Gastrocnemius medialis (tissue), 4 donors: ENCODE results near the gene PSMB10. TPM values are rescaled to one million over a fixed set of nuclear protein-coding genes. Genes with fewer than 3 reads are reported as not detected.

Experiments used
- ATAC-seq, 2 donors: fragments of 150-250 bp; one replicate each; pipeline ENCODE4 v1.9.1; 2016
- DNase-seq, 2 donors: peaks; one replicate each; pipeline ENCODE4 v3.0.0-alpha.2; 2019
- H3K27ac ChIP-seq, 4 donors: fragments of 200-600 bp; sonication (generic); 1 replicate in 1 of 4; 2 replicates in 3 of 4; pipeline ENCODE4 v1.5.1; 2016 to 2018; ENCODE audit warnings: mild to moderate bottlenecking in 2 of 4, moderate library complexity in 1 of 4
- H3K27me3 ChIP-seq, 3 donors: fragments of 200-600 bp; sonication (generic) in 2 of 3; 1 replicate in 1 of 3; 2 replicates in 2 of 3; pipeline versions ENCODE4 v1.5.1 to v1.6.0; 2016 to 2019; ENCODE audit warnings: mild to moderate bottlenecking in 1 of 3, moderate library complexity in 1 of 3
- H3K36me3 ChIP-seq, 2 donors: fragments of 200-600 bp; sonication (generic) in 1 of 2; one replicate each; pipeline ENCODE4 v1.5.1; 2017 to 2018
- H3K4me1 ChIP-seq, 2 donors: fragments of 200-600 bp; sonication (generic) in 1 of 2; one replicate each; pipeline ENCODE4 v1.5.1; 2016 to 2017; ENCODE audit warnings: mild to moderate bottlenecking in 2 of 2
- H3K4me3 ChIP-seq, 4 donors: fragments of 200-600 bp; sonication (generic) in 3 of 4; 1 replicate in 1 of 4; 2 replicates in 3 of 4; pipeline ENCODE4 v1.5.1; 2016 to 2019; ENCODE audit warnings: mild to moderate bottlenecking in 2 of 4
- H3K9me3 ChIP-seq, 3 donors: fragments of 200-600 bp; sonication (generic) in 2 of 3; 1 replicate in 1 of 3; 2 replicates in 2 of 3; pipeline ENCODE4 v1.5.1; 2016 to 2019
- POLR2A ChIP-seq, 2 donors: fragments of 450-650 bp; IDR thresholded peaks; one replicate each; pipeline ENCODE4 v1.6.1; 2017; ENCODE audit warnings: antibody characterized with exemption in 2 of 2, mild to moderate bottlenecking in 2 of 2, moderate library complexity in 2 of 2
- in situ Hi-C, 4 donors: fragments of 200-750 bp; cut with MboI; loops; one replicate each; pipeline versions ENCODE4 v1.15.0 to v1.8.0; 2017; ENCODE audit warnings: low sequenced_read_pairs in 4 of 4
- intact Hi-C: fragments of 100-400 bp; cut with DNase I; formaldehyde crosslinking; loops from one replicate; pipeline ENCODE4 v1.15.1; 2023; ENCODE audit warnings: low total_unique reads
- total RNA-seq, 4 donors: library from RNA; depleted of rRNA; stranded (reverse); fragments of >200 nt; gene quantifications; one replicate each; pipeline versions ENCODE4 v1.1.0 to v1.2.3, GENCODE V29; 2016
- TF ChIP-seq, protein P1 (sequence below), 5 experiments: fragments of 450-650 bp in 3 of 5; fragments of 200-600 bp in 2 of 5; sonication (generic) in 2 of 5; IDR thresholded peaks in 4 of 5; conservative IDR thresholded peaks in 1 of 5; 1 replicate in 4 of 5; 2 replicates in 1 of 5; pipeline ENCODE4 v1.5.1; 2016 to 2019; ENCODE audit warnings: antibody characterized with exemption in 5 of 5, mild to moderate bottlenecking in 3 of 5, moderate library complexity in 3 of 5

Gene PSMB10
- total RNA-seq, 4 donors from 2014 or later = 18.3 to 41.4 (median 23.9) TPM

DNA sequence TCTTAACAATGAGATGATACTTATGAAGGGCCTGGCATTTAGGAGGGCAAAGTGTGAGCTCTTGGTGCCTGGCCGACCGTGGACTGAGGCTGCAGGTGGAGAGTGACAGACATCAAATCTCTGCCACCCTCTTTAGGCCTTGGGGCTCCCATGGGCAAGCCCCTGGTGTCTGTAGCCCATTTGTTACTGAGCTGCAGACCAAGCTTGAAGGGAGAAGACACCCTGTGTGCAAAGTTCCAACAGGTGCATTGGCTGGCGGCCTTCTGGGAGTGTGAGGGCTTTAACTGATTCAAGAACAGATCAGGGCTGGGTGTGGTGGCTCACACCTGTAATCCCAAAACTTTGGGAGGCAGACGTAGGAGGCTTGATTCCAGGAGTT, 4.2 kb downstream of the PSMB10 start:
- TF ChIP-seq, protein P1, sequence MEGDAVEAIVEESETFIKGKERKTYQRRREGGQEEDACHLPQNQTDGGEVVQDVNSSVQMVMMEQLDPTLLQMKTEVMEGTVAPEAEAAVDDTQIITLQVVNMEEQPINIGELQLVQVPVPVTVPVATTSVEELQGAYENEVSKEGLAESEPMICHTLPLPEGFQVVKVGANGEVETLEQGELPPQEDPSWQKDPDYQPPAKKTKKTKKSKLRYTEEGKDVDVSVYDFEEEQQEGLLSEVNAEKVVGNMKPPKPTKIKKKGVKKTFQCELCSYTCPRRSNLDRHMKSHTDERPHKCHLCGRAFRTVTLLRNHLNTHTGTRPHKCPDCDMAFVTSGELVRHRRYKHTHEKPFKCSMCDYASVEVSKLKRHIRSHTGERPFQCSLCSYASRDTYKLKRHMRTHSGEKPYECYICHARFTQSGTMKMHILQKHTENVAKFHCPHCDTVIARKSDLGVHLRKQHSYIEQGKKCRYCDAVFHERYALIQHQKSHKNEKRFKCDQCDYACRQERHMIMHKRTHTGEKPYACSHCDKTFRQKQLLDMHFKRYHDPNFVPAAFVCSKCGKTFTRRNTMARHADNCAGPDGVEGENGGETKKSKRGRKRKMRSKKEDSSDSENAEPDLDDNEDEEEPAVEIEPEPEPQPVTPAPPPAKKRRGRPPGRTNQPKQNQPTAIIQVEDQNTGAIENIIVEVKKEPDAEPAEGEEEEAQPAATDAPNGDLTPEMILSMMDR (IDR thresholded peaks at IDR 0.05 in 4 of 5, conservative IDR thresholded peaks at IDR 0.05 in 1 of 5) = no peak
- TF ChIP-seq POLR2A (IDR thresholded peaks at IDR 0.05) = no peak
- no peaks in the 10 kb centered on the region for H3K9me3 ChIP-seq
- no peak overlapping the region for H3K27ac ChIP-seq
- in situ Hi-C loops = loop anchor here in 1 of 4 donors (10.0 kb wide), 1 partner anchor 48 kb away; the partner anchor contains the start of gene NRN1L
- H3K4me3 ChIP-seq = no peak overlapping the region
- H3K36me3 ChIP-seq = peaks cover 0 to 6% of the 10 kb centered on the region in 2 donors
- DNase-seq (no peak), ATAC-seq (no peak)
- intact Hi-C loops = loop anchor here (10.0 kb wide), 1 partner anchor 378 kb away; no protein-coding TSS in a partner anchor
- H3K27me3 ChIP-seq = no peaks in the 10 kb centered on the region
- H3K4me1 ChIP-seq = peaks cover 22 to 27% of the 10 kb centered on the region in 2 donors

DNA sequence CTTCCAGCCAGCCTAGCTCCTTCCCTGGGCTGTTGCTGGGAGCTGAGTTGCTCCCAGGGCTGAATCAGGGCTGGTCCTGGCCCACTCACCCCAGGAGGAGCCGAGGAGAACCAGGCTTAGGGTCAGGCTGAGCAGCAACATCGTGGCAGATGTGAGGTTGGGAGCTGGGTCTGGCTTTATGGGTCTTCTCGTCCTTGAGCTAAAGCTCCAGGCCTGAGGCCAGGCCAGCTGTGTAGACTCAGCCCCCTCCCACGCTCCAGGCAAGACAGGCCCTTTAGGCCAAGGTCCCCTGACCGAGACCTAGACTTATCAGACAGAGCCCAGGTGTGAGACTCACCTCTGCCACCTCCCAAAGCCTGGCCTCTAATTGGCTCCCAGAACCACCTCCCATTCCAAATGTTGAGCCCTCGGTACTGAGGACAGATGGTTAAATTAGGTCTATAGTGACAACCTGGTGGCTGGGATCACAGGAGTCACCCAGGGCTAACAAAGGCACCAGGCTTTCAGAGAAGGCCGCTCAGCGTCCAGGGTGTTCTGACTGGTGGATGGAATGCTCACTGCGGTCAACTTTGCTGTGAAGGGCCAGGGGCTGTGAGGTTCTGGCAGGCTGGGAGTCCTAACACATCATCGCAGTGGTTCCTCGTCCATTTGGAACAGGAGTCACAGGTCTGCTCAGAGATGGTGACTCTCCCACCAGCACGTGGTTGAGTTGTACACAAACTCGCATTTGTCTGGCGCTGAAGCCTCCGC, 4.8 kb downstream of the PSMB10 start, which contains the start of gene CTRL:
TSS of gene CTRL (minus strand) at position 151 of the 750 bp plus-strand sequence. CDS start at position 141, 10 bp downstream.
- TF ChIP-seq, protein P1 (IDR thresholded peaks at IDR 0.05 in 4 of 5, conservative IDR thresholded peaks at IDR 0.05 in 1 of 5) = no peak
- no peak for TF ChIP-seq POLR2A (IDR thresholded peaks at IDR 0.05)
- Histone ChIP-seq H3K4me1 (peaks cover 17 to 24% of the 10 kb centered on the region in 2 donors), H3K27ac (no peak within 1 kb of the TSS), H3K4me3 (no peak within 1 kb of the TSS), H3K9me3 (no peaks in the 10 kb centered on the region), H3K36me3 (peaks cover 0 to 10% of the 10 kb centered on the region in 2 donors), H3K27me3 (no peaks in the 10 kb centered on the region)
- in situ Hi-C loops (loop anchor here in 1 of 4 donors (10.0 kb wide), 1 partner anchor 47 kb away; the partner anchor contains the start of gene NRN1L), intact Hi-C loops (loop anchor here (10.0 kb wide), 1 partner anchor 377 kb away; no protein-coding TSS in a partner anchor)
- ATAC-seq (no peak), DNase-seq (no peak)

DNA sequence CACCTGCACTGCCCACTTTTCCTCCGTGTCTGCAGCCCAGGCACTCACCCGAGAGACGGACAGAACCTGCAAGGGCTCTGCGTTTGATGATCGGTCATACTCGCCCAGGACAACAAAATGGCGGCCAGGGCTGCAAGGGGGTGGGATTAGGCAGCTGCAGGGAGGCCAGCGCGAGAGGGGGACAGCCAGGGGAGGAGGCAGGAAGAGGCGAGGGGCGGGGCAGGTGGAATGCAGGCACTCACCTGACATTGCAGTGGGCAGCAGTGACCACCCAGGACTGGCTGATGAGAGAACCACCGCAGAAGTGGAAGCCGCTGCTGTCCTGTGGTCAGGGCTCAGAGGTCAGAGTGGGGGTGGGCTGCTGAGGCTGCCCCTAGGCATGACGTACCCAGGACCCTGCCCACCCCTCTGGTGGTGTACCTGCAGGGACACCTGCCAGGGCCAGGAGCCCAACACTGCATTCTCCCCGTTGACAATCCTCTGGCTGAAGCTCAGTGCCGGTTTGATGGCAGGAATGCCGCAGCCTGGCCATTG, 5.9 kb downstream of the PSMB10 start:
- Histone ChIP-seq H3K36me3 (peaks cover 0 to 10% of the 10 kb centered on the region in 2 donors), H3K4me3 (no peak overlapping the region), H3K4me1 (peaks cover 25 to 31% of the 10 kb centered on the region in 2 donors), H3K27ac (no peak overlapping the region), H3K27me3 (no peaks in the 10 kb centered on the region), H3K9me3 (no peaks in the 10 kb centered on the region)
- intact Hi-C loops = loop anchor here (10.0 kb wide), 1 partner anchor 376 kb away; no protein-coding TSS in a partner anchor
- ATAC-seq (no peak), DNase-seq (peak in 1 of 2 donors; percentile 14)
- in situ Hi-C loops = loop anchor here in 1 of 4 donors (10.0 kb wide), 1 partner anchor 46 kb away; the partner anchor contains the start of gene NRN1L
- TF ChIP-seq, protein P1 (IDR thresholded peaks at IDR 0.05 in 4 of 5, conservative IDR thresholded peaks at IDR 0.05 in 1 of 5) = no peak
- no peak for TF ChIP-seq POLR2A (IDR thresholded peaks at IDR 0.05)

DNA sequence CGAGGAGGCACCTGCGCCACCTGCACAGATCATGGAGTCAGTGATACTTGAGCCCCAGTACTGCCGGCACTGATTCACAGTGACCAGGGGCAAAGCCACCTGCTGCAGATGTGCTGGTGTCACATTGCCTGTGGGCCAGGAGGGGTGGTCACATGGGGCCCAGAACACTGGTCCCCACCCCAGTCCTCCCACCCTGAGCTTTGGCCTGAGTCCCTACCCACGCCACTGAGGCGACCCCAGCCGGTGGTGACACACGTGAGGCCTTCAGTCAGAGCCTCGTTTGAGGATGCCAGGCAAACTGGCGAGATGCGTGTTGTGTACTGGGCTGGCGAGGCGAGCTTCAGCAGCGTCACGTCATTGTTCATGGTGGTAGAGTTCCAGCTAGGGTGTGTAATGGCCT, 6.5 kb downstream of the PSMB10 start:
- intact Hi-C loops (loop anchor here (10.0 kb wide), 1 partner anchor 375 kb away; no protein-coding TSS in a partner anchor), in situ Hi-C loops (loop anchor here in 1 of 4 donors (10.0 kb wide), 1 partner anchor 45 kb away; the partner anchor contains the start of gene NRN1L)
- H3K27ac ChIP-seq = no peak overlapping the region
- peak in 1 of 2 donors; percentile 11 for DNase-seq
- no peak for TF ChIP-seq POLR2A (IDR thresholded peaks at IDR 0.05)
- H3K4me1 ChIP-seq = peaks cover 30 to 34% of the 10 kb centered on the region in 2 donors
- no peaks in the 10 kb centered on the region for H3K27me3 ChIP-seq
- H3K9me3 ChIP-seq = no peaks in the 10 kb centered on the region
- no peak for ATAC-seq
- no peak overlapping the region for H3K4me3 ChIP-seq
- peaks cover 0 to 10% of the 10 kb centered on the region in 2 donors for H3K36me3 ChIP-seq
